CD4-positive, alpha-beta T cell treated with Interleukin-21 for 1 hour (primary cell): ENCODE measurements around the gene ZNF462.
A peak's percentile ranks its signal among the peaks of the same experiment; 100 is the strongest.
"Not testable (repeated sequence)": the region's sequence is repeated elsewhere in the genome, so short reads cannot be mapped to it uniquely, and the experiment has no call there.

Experiments
- DNase-seq: peaks from one replicate; pipeline ENCODE4 v3.0.0-alpha.2; 2020

Gene ZNF462

DNA sequence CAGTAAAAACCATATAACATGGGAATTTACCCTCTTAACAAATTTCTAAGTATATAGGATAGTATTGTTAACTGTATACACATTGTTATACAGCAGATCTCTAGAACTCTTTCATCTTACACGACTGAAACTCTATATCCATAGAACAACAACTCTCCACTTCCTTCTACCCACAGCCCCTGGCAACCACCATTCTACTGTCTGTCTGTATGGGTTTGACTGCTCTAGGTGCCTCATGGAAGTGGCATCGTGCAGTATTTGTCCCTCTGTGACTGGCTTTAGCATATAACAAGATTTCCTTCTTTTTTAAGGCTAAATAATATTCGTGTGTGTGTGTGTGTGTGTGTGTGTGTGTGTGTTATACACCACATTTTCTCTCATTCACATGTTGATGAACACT is 100.7 kb downstream of the ZNF462 start:
- DNase-seq = no peak

DNA sequence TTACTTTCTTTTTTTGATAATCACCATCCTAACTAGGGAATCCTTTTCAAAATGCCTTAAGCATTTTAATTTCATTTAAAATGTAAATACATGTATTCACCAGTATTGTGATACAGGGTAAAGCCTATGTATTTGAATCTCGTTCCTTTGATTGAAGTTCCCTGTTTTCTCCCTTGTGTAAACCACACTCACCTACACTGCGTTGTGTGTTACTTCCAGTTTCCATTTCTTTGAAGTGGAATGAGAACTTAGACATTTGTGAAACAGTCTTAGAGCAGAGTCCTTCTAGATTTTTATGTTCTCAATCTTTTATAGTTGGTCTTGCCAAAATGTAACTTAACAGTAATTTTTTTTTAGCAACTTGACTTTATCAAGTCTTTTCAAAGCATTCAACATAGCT is 101.4 kb downstream of the ZNF462 start:
- peak; percentile 3 for DNase-seq

DNA sequence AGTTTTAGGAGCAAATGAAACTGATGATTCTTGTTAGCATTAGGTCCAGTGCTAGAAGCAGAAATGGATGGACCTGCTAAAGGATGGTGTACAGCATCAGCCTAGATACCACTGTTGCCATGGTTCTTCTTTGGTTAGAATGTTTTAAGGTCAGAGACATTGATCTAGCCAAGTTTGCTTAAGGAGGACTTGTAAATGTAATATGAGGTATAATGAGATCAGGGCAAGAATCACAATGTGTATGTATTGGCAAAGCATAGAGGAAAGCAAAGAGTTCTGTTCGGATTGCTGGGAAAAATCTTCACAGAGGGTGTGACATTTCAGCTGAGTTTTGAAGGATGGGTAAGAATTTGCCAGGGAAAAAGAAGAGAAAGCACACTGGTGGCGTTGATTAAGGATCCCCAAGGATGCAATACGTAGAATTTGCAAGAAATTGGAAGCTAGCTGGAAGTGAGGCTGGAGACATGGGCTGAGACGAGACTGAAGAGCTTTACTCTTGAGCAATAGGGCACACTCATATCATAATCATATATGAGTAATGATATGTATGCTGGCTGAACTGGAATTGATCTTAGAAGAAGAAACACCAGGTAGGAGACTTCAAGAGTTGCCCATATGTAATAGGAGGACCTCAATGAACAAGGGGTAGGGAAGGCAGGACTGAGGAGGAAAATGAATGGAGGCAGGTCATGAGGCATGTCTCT is 102.0 kb downstream of the ZNF462 start:
- DNase-seq = no peak

DNA sequence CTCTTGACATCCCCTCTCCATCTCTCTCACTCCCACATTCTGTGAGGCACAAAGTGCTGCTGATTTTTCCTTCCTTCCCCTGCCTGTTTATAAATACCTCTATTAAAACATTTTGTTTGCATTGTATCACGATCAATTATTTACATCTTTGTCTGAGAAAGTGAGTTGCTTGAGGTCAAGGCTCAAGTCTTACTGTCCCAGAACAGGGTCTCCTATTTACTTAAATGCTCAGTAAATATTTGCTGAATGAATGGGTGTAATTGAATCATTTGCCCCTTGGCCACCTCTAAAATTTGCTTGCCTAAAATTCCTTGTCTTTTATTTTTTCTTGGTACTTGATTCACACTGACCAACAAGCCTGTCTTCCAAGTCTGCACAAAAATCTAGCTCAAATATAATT is 103.5 kb downstream of the ZNF462 start:
- no peak for DNase-seq

DNA sequence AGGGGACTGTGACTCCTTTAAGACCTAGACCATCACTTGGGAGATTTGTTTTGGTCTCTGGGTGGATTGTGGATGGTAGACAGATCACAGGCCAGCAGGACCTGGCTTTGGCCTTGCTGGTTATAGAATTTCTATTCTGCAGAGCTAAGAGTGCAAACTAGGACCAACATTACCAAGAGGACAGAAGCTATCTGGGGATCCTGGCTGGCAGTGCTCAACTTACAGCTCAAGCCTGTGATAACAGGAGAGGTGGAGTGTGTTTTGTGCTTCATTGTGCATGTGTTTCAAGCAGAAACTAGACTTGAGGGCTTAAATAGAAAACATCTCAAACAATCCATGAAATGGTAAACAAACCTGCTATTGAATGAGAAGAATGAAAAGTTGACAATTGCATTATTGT is 106.7 kb downstream of the ZNF462 start:
- DNase-seq = no peak

DNA sequence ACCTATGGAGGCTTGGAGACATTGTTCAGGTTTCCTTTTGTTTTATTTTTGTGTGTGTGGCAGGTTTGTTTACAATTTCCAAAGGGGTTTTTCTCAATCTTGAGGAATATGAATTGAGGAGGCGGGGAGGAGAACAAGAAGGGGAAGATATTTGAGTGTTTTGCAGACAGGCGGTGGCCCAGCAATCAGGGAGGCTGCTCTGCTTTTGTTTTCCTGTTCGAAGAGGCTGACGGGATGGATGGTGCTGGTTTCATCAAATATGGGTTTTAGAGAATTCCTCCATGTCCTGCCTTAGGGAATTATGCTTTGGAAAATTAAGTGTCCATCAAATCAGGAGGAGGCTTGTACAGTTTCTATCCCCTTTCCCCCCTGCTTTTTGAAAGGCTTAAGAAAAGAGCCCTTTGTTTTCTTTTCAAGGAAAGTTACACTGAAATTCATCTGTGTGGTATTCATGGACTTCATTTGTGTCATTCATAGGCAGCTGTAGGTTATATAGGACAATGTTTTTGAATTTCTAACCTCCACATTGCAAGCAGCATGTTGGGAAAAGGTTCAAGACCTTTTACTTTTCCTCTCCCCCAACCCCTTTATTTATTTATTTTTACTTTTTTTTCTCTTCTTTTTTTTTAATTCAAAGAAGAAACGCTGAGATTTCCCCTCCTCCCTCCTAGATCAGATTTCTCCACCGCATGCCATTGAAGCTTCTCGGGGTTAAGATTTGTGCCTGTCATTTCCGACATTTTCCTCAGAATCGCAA is 107.4 kb downstream of the ZNF462 start:
- DNase-seq = no peak

DNA sequence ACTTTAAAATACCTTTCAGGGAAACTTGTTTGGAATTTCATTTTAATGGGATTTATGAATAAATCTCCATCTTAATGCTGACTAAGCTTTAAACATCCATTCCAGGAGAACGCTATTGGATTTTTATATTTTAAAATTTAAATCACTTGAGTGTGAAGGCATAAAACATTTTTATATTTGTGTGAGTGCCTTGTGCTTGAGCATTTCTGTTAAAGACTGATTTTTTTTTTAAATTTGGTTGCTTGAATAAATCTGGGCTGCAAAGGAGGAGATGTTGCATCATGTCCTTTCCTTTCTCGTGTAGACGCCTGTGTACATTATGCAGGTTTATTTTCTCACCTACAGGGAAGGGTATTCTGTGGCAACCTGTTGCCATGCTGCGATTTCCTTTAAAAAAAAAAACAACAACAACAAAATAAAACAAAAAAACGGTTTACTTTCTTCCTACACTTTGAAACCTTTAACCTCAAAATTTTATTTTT is 108.1 kb downstream of the ZNF462 start:
- DNase-seq = no peak

DNA sequence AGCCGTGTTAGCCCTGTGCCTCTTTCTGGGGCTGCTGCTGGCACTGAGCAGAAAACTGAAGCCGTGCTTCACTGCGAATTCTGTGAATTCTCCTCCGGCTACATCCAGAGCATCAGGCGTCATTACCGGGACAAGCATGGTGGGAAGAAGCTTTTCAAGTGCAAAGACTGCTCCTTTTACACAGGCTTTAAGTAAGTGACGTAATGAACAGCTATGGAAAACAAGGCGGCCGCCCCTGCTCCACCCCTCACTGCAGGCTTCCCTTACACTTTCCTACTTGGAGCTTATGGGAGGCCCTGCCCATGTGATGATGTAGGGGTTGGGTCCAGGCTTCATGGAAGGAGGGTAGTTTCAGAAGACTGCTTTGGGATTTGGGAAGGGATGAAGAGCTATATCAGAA is 109.1 kb downstream of the ZNF462 start:
- no peak for DNase-seq

DNA sequence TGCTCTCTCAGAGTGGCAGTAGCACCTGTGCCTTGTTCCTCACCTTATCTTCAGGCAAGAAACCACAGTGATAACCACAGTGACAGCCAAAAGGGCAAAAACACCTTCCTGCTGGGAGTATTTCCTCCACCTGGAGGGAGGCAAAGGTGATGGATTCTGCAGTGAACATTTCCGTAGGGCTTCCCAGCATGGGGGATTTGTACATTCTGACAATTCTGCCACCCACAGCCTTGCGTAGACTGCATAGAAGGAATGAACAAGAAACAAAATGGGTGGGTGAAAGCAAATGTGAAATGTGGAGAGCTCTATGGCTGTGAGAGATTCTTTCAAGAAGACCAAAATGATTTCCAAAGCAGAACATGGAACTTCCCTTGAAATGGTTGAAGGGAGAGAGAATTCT is 111.4 kb downstream of the ZNF462 start:
- no peak for DNase-seq

DNA sequence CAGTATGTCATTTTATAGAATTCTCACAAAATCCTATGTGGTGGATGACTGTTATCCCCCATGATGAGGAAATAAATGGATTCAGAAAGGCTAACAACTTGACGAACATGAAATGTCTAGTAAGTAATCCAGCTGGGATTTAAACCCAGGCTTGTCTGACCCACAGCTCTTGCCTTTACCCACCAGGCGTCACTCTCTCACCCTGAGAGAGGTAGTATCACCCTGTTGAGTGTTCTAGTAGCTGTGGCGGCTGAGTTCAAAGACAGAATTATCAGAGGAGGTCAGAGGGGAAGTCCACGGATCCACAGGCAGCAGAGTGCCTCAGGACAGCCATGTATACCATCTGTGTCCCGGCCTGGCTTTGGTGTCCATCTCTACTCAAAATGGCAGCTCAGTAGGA is 113.8 kb downstream of the ZNF462 start:
- DNase-seq = no peak

DNA sequence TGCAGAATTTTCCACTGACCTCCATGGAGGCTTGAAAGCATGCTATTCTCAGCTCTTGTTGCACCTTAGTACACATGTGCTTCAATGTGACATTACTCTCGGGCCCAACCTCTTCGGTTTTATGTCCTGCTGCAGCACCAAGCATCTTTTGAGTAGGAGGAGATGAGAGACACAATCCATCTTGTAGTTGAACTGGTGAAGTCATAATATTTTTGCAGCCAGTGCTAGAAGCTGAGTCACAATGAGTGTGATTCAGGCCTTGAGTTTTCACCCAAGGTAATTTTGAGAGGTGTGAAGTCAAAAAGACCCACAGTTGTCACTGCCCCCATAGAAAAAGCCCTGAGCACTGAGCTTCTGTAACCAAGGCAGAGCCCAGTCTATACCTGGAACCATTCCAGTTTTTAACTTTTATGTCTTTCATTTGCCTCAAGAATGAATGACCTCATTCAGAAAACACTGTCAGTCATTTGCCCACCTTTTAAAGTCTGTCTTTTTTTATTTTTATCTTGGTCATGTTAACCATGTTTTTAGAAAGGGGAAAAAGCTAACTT is 117.7 kb downstream of the ZNF462 start:
- no peak for DNase-seq

DNA sequence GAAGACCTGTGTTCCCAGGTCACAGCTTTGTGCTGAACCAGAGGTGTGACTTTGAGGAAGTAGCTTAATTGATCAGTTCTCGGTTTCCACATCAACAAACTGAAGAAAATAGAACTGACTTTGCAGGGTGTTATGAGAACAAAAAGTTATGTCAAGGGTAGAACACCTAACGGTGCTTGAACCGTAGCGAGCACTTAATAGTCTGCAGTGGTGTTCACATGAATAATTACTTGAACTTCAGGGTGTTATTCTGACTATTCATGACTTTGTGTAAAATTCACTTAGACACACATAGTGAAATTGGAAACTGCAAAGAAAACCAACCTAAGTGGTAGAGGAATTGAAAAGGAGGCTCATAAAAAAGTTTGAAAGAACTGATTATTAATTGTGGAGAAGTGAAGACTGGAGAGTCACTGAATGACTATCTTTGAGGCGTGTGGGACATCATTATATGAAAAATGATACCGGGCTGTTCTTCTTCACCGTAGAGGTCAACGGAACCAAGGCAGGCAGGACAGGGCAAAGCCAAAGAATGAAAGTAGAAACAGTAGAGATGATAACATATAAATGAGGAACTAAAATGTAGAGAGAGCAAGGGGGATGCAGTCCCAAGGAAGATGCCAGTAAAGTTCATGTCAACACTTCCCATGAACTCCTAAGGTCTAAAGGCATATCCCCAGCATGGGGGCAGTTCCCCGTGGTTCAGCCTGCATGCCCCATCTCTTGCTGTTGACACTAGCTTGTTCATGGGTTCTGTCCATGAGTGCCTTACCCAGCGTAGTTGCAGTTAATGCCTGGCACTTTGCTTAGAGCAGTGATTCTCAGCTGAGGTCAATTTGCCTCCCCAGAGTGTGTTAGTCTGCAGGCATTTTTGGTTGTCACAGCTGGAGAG is 118.7 kb downstream of the ZNF462 start:
- DNase-seq = no peak

DNA sequence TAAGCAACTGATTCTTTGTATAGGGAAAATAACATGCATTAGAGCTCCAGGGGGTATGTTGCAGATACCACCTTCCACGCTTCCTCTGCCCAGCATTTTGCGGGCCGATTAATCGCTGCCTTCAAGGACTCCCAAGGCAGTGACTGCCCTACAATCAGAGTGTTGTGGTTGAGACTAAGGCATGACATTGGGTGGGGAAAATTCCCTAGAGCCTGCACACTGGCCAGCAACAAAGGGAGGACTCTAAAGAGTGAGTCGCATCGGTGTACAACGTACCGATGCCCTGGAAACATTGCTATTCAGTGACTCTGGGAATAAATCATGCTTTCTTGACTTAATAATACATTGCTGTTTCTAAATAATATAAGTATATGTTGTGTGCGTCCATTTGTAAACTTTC is 119.7 kb downstream of the ZNF462 start:
- no peak for DNase-seq

DNA sequence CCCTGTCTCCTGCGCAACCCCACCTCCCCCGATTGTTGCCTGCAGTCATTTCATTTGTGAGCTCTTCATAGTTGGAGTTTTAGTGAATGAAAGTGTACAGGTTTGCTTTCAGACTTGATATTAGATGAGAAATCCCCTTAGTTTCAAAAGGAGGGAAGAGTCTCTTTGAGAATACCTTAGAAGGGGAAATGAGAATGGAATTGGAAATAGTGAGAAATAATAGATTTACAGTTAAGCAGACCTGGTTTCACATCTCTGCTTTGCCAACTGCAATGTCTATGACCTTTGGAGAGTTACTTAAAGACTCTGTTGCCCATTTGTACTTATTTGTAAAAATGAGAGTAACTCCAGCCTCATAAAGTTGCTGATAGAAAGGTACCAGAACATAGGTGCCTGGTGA is 120.4 kb downstream of the ZNF462 start:
- DNase-seq = no peak

DNA sequence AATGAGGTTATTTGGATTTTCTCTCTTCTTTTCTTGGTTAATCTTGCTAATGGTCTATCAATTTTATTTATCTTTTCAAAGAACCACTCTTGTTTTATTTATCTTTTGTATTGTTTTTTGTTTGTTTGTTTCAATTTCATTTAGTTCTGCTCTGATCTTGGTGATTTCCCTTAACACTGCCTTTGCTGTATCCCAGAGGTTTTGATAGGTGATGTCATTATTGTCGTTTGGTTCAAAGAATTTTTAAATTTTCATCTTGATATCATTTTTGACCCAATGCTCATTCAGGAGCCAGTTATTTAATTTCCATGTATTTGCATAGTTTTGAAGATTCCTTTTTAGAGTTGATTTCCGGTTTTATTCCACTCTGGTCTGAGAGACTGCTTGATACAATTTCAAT is 126.9 kb downstream of the ZNF462 start:
- DNase-seq = not testable (repeated sequence)

DNA sequence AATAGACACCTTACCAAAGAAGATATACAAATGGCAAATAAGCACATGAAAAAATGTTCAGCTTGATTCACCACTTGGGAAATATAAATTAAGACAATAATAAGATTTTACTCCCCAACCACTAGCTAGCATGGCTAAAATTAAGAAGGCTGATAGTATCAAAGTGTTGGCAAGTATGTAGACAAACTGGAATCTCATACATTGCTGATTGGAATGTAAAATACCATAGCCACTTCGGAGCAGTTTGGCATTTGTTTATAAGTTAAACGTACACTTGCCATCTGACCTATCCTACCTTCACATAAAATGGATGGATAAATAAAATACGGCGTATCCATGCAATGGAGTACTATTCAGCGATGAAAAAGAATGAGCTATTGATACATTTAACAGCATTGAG is 129.2 kb downstream of the ZNF462 start:
- no peak for DNase-seq

DNA sequence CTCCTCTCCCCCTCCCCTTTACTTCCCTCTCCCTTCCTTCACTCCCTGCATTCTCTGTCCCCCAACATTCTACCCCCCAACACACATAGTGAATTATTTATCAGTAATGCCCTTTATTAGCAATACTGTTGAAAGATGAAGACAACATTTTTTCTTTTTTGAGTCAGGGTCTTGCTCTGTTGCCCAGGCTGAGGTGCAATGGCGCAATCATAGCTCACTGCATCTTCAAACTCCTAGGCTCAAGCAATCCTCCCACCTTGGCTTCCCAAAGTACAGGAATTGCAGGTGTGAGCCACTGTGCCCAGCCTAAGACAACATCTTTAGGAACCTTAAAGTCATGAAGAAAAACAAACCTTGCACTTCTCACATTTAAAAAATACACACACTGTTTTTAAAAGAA is 130.6 kb downstream of the ZNF462 start:
- DNase-seq = no peak

DNA sequence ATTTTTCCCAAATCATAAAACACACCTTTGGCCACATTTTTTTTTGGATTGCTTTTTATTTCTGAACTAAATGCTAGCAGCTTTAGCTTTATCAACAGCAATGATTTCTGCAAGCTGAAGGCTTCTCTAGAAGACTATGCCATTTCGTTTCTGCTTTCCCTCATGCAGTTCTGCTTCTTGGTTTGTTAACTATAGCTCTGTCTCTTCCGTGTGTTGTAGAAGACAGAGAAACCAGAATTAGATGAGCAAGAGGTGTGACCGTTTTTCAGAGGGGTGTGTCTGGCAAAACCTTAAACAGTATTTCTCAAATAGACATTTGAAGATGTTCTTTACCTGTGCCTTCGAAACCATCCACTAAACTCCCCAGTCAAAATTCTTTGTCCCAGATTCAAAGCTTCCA is 131.5 kb downstream of the ZNF462 start:
- DNase-seq = no peak

DNA sequence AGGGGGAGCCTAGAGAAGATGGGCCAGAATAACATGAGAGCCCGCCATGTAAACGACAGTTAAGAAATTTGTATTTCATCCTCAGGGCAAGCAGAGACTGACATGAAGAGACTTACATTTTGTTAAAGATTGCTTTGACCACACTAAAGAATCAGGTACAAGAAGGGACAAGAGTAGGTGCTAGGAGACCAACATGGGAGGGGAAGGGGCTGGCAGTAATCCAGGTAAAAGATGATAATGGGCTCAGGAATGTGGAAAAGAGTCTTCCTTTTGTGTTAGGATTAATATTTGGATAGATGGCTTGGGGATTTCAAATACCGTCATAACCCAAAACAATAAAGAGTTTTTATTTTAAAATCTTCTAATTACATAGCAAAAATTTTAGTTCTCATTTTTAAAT is 137.3 kb downstream of the ZNF462 start:
- no peak for DNase-seq

DNA sequence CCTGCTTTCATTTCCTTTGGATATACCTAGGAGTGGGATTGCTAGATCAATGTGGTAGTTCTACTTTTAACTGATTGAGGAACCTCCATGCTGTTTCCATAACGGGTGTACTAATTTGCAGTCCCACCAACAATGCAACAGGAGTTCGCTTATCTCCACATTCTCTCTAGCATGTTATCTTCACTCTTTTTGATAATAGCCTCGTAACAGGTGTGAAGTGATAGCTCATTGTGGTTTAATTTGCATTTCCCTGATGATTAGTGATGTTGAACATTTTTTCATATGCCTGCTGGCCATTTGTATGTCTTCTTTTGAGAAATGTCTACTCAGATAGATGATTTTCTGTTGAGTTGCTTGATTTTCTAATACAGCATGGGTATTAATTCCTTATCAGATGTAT is 142.2 kb downstream of the ZNF462 start:
- no peak for DNase-seq

DNA sequence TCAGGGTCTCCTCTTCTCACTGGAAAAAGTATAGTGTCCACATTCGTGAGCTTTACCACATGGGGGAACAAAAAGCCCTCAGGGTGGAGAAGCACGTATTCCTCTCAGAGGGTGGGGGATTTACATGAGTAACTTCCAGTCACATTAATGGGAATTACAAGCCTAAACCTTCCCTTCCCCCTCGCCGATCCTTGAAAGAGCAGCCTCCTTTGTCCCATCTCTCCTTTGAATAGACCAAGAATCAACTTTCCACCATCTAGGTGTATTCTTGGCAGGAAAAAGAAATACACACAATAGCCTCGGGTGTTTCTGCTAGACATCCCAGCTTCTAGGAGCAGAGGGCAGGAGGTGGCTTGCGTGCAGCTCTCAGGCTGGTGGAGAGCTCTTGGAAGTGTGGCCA is 144.4 kb downstream of the ZNF462 start:
- no peak for DNase-seq

DNA sequence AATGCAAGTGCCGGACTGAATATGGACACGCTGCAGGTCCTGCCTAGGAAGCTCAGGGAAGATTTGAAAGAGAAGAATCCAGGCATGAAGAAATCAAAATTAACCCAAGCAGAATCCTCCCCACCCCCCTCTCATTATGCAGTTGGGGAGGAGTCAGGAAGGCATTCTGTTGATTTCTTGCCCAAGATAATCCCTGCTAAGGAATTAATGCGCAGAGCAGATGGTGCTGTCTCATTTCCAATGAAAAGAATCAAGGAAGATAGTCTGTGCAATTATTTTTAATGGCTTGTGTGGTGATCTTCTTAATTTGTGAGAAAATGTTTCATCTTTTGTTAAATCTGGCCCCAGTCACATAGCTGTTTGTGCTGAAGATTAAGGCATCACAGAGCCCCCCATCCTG is 145.0 kb downstream of the ZNF462 start:
- no peak for DNase-seq

DNA sequence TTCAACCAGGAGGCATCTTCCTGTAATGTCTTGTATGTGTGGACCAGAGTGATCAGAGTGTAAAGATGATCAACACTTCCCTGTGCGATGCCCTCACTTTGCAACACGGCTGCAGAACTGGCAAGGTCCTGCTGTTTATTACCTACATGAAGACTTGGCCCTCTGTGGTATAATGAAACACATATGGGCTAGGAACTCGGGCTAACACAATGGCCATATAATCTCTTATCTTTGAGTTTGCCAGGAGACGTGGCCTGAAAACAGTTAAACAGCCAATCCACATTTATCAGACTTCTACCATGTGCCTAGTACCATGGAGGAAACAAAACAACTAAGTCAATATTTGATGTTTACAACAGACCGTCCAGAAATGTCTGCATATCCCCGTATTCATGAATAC is 145.5 kb downstream of the ZNF462 start:
- DNase-seq = no peak
